SU-DHL-6 (cell line): ENCODE measurements around the gene ALDH18A1.

ENCODE experiments used
- EZH2phosphoT487 ChIP-seq: fragments of 200-600 bp; sonication (generic), shearing (Covaris generic); conservative IDR thresholded peaks from 2 replicates; pipeline ENCODE4 v1.6.1; 2018; ENCODE audit warnings: mild to moderate bottlenecking, antibody characterized with exemption, low read length, moderate library complexity, mixed read lengths
- TF ChIP-seq, protein P1 (sequence below): fragments of 200-600 bp; sonication (generic); IDR thresholded peaks from one replicate; pipeline ENCODE4 v1.5.1; 2017; ENCODE audit warnings: antibody characterized with exemption, mild to moderate bottlenecking, low read length, moderate library complexity; ENCODE audit not compliant: insufficient read depth, poor library complexity, severe bottlenecking

DNA sequence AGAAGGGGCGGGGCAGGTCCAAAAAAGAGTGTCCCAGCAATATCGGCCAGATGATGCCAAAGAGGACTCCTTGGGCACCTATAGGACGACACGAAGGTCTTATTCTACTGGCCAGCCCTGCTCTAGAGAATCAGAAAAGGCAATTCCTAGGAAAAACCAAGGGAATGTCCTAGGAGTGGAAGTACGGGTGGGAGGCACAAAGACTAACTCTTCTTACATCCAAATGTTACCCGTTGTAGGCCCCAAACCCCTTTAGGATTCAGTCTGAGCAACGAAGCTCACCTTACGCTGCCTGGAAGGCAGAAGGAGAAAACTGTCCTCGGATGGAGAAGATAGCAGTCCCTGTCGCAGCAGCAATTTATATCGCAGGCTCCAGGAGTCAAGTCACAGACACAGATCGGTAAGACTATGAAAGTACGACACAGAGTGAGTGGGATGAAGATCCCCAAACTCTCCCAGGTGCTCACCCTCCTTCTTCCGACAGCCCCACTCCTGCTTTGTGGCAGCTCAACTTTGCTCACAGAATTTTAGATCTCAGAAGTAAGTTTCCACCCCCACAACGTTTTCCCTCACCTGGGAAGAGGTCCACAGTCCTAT is 36.7 kb upstream of the ALDH18A1 start:
- TF ChIP-seq, protein P1, sequence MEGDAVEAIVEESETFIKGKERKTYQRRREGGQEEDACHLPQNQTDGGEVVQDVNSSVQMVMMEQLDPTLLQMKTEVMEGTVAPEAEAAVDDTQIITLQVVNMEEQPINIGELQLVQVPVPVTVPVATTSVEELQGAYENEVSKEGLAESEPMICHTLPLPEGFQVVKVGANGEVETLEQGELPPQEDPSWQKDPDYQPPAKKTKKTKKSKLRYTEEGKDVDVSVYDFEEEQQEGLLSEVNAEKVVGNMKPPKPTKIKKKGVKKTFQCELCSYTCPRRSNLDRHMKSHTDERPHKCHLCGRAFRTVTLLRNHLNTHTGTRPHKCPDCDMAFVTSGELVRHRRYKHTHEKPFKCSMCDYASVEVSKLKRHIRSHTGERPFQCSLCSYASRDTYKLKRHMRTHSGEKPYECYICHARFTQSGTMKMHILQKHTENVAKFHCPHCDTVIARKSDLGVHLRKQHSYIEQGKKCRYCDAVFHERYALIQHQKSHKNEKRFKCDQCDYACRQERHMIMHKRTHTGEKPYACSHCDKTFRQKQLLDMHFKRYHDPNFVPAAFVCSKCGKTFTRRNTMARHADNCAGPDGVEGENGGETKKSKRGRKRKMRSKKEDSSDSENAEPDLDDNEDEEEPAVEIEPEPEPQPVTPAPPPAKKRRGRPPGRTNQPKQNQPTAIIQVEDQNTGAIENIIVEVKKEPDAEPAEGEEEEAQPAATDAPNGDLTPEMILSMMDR = no peak
- TF ChIP-seq EZH2phosphoT487 = no peak
